Osteocyte (in vitro differentiated cells): ENCODE results near the gene FAM81A. TPM values are rescaled to one million over a fixed set of nuclear protein-coding genes. Genes with fewer than 3 reads are reported as not detected.
"Not testable (repeated sequence)": the region's sequence is repeated elsewhere in the genome, so short reads cannot be mapped to it uniquely, and the experiment has no call there.

Source experiments
- DNase-seq: peaks from one replicate; pipeline ENCODE4 v3.0.0; 2021; ENCODE audit warnings: mixed read lengths; ENCODE audit not compliant: unreplicated experiment; ENCODE audit errors: extremely low spot score
- H3K27ac Mint-ChIP-seq: one replicate; pipeline ENCODE4 v1.8.0; 2021; ENCODE audit warnings: mild to moderate bottlenecking, mixed read lengths; ENCODE audit not compliant: unreplicated experiment
- H3K27me3 Mint-ChIP-seq: one replicate; pipeline ENCODE4 v1.8.0; 2021; ENCODE audit warnings: mixed read lengths; ENCODE audit not compliant: unreplicated experiment
- H3K36me3 Mint-ChIP-seq: one replicate; pipeline ENCODE4 v1.8.0; 2021; ENCODE audit warnings: mixed read lengths; ENCODE audit not compliant: unreplicated experiment
- H3K4me1 Mint-ChIP-seq: one replicate; pipeline ENCODE4 v1.8.0; 2021; ENCODE audit warnings: mixed read lengths; ENCODE audit not compliant: unreplicated experiment
- H3K4me3 Mint-ChIP-seq: one replicate; pipeline ENCODE4 v1.8.0; 2021; ENCODE audit warnings: mild to moderate bottlenecking, moderate library complexity, mixed read lengths; ENCODE audit not compliant: unreplicated experiment
- H3K9me3 Mint-ChIP-seq: one replicate; pipeline ENCODE4 v1.8.0; 2021; ENCODE audit warnings: mixed read lengths; ENCODE audit not compliant: unreplicated experiment
- total RNA-seq: library from RNA; stranded (reverse); gene quantifications from 2 replicates; pipeline ENCODE4 v1.2.1, GENCODE V29; 2021
- TF ChIP-seq, protein P1 (sequence below): fragments of 200-600 bp; sonication (generic); IDR thresholded peaks from 2 replicates; pipeline ENCODE4 v1.5.0; 2021; ENCODE audit warnings: antibody characterized with exemption, mild to moderate bottlenecking, moderate library complexity

The FAM81A gene
- total RNA-seq, 1 donor from 2014 or later, result not detected

GRCh38 chr15:59522988-59523461 is 85.0 kb downstream of the FAM81A start:
- peaks cover 15% of the 10 kb centered on the region for H3K27me3 Mint-ChIP-seq
- TF ChIP-seq, protein P1, sequence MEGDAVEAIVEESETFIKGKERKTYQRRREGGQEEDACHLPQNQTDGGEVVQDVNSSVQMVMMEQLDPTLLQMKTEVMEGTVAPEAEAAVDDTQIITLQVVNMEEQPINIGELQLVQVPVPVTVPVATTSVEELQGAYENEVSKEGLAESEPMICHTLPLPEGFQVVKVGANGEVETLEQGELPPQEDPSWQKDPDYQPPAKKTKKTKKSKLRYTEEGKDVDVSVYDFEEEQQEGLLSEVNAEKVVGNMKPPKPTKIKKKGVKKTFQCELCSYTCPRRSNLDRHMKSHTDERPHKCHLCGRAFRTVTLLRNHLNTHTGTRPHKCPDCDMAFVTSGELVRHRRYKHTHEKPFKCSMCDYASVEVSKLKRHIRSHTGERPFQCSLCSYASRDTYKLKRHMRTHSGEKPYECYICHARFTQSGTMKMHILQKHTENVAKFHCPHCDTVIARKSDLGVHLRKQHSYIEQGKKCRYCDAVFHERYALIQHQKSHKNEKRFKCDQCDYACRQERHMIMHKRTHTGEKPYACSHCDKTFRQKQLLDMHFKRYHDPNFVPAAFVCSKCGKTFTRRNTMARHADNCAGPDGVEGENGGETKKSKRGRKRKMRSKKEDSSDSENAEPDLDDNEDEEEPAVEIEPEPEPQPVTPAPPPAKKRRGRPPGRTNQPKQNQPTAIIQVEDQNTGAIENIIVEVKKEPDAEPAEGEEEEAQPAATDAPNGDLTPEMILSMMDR, result no peak
- no peaks in the 10 kb centered on the region for H3K4me1 Mint-ChIP-seq
- peak; percentile 75 for DNase-seq
- no peak overlapping the region for H3K4me3 Mint-ChIP-seq
- no peaks in the 10 kb centered on the region for H3K36me3 Mint-ChIP-seq
- H3K27ac Mint-ChIP-seq, result no peak overlapping the region
- H3K9me3 Mint-ChIP-seq, result no peaks in the 10 kb centered on the region

- peaks cover under 1% of the 10 kb centered on the region for H3K4me1 Mint-ChIP-seq
- no peak overlapping the region for H3K27ac Mint-ChIP-seq
- H3K4me3 Mint-ChIP-seq, result no peak overlapping the region
- no peaks in the 10 kb centered on the region for H3K36me3 Mint-ChIP-seq
- DNase-seq, result peak; percentile 51
- TF ChIP-seq, protein P1, result no peak
- H3K27me3 Mint-ChIP-seq, result peaks cover 15% of the 10 kb centered on the region
- no peaks in the 10 kb centered on the region for H3K9me3 Mint-ChIP-seq
Observed at GRCh38 chr15:59523702-59524101, 85.7 kb downstream of the FAM81A start.

GRCh38 chr15:59524331-59524731 is 86.3 kb downstream of the FAM81A start:
- Mint-ChIP-seq H3K27ac (no peak overlapping the region), H3K4me1 (peaks cover 2% of the 10 kb centered on the region), H3K27me3 (peaks cover 15% of the 10 kb centered on the region), H3K9me3 (no peaks in the 10 kb centered on the region), H3K36me3 (no peaks in the 10 kb centered on the region), H3K4me3 (no peak overlapping the region)
- TF ChIP-seq, protein P1, result no peak
- peak; percentile 69 for DNase-seq

DNA sequence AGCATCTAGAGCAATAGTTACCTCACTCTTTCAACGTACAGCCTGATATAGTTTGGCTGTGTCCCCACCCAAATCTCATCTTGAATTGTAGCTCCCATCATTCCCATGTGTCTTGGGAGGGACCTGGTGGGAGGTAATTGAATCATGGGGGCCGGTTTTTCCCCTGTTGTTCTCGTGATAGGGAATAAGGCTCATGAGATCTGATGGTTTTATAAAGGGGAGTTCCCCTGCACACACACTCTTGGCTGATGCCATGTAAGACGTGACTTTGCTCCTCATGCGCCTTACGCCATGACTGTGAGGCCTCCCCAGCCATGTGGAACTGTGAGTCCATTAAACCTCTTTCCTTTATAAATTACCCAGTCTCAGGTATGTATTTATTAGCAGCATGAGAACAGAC is 88.5 kb downstream of the FAM81A start:
- not testable (repeated sequence) for H3K4me3 Mint-ChIP-seq, H3K36me3 Mint-ChIP-seq, H3K4me1 Mint-ChIP-seq, H3K27ac Mint-ChIP-seq, H3K9me3 Mint-ChIP-seq, DNase-seq
- H3K27me3 Mint-ChIP-seq, result peaks cover 13% of the 10 kb centered on the region

GRCh38 chr15:59528429-59528828 is 90.4 kb downstream of the FAM81A start:
- no peaks in the 10 kb centered on the region for H3K36me3 Mint-ChIP-seq
- peaks cover 2% of the 10 kb centered on the region for H3K4me1 Mint-ChIP-seq
- no peaks in the 10 kb centered on the region for H3K9me3 Mint-ChIP-seq
- no peak overlapping the region for H3K27ac Mint-ChIP-seq
- H3K4me3 Mint-ChIP-seq, result no peak overlapping the region
- DNase-seq, result no peak
- TF ChIP-seq, protein P1, result no peak
- peaks cover 18% of the 10 kb centered on the region for H3K27me3 Mint-ChIP-seq

GRCh38 chr15:59528961-59529402 is 91.0 kb downstream of the FAM81A start:
- H3K27ac Mint-ChIP-seq, result no peak overlapping the region
- H3K4me3 Mint-ChIP-seq, result no peak overlapping the region
- peaks cover 18% of the 10 kb centered on the region for H3K27me3 Mint-ChIP-seq
- no peaks in the 10 kb centered on the region for H3K9me3 Mint-ChIP-seq
- peak; percentile 94 for DNase-seq
- no peaks in the 10 kb centered on the region for H3K36me3 Mint-ChIP-seq
- TF ChIP-seq, protein P1, result peak; percentile 86
- peaks cover 2% of the 10 kb centered on the region for H3K4me1 Mint-ChIP-seq
